Medulla oblongata (tissue), 1 donor: ENCODE results near the gene KLF13.

Source experiments
- DNase-seq: peaks from one replicate; pipeline ENCODE4 v3.0.0-alpha.2; 2015; ENCODE audit errors: extremely low spot score

KLF13 gene

GRCh38 chr15:31326156-31326874 is at the start of gene KLF13:
KLF13 (plus strand) TSS chr15:31326835; CDS start chr15:31327213, 378 bp downstream.
- DNase-seq: peak; percentile 98

- DNase-seq: no peak
Observed at GRCh38 chr15:31277335-31278060, 49.1 kb upstream of the KLF13 start.

- no peak for DNase-seq
Observed at GRCh38 chr15:31278061-31278445, 48.6 kb upstream of the KLF13 start.

- DNase-seq: no peak
Observed at GRCh38 chr15:31278544-31279220, 48.0 kb upstream of the KLF13 start.

- DNase-seq: no peak
Observed at GRCh38 chr15:31279221-31280045, 47.2 kb upstream of the KLF13 start.

- DNase-seq: peak; percentile 96
Observed at GRCh38 chr15:31280046-31280830, 46.4 kb upstream of the KLF13 start.

GRCh38 chr15:31280831-31281216 is 45.8 kb upstream of the KLF13 start:
- peak; percentile 31 for DNase-seq

- DNase-seq: no peak
Observed at GRCh38 chr15:31283043-31283442, 43.6 kb upstream of the KLF13 start.

- no peak for DNase-seq
Observed at GRCh38 chr15:31285772-31286261, 40.8 kb upstream of the KLF13 start.

- DNase-seq: no peak
Observed at GRCh38 chr15:31291048-31291578, 35.5 kb upstream of the KLF13 start.

- DNase-seq: peak; percentile 93
Observed at GRCh38 chr15:31292391-31293015, 34.1 kb upstream of the KLF13 start.

- no peak for DNase-seq
Observed at GRCh38 chr15:31293655-31294054, 33.0 kb upstream of the KLF13 start.

- no peak for DNase-seq
Observed at GRCh38 chr15:31294067-31294466, 32.6 kb upstream of the KLF13 start.

- DNase-seq: no peak
Observed at GRCh38 chr15:31295658-31296057, 31.0 kb upstream of the KLF13 start.

- DNase-seq: no peak
Observed at GRCh38 chr15:31296219-31296645, 30.4 kb upstream of the KLF13 start.

GRCh38 chr15:31296646-31297574 is 29.7 kb upstream of the KLF13 start:
- DNase-seq: no peak

- DNase-seq: no peak
Observed at GRCh38 chr15:31297575-31298456, 28.8 kb upstream of the KLF13 start.

- DNase-seq: no peak
Observed at GRCh38 chr15:31298707-31299172, 27.9 kb upstream of the KLF13 start.
